Endothelial cell of umbilical vein (primary cell): ENCODE data around the gene IFITM2. TPM values are rescaled to one million over a fixed set of nuclear protein-coding genes. Genes with fewer than 3 reads are reported as not detected.

Experiments used
- BruUV-seq: library from RNA; stranded (reverse); fragments of 400-500 nt; replicated peaks from 2 replicates; lab custom pipeline; 2021; lab: Mats Ljungman, UMichigan
- CTCF ChIA-PET: fragments of 300-600, 350-600 bp; sonication (Branson Sonifier 250); formaldehyde crosslinking; loops from one replicate; lab custom pipeline; 2021; ENCODE audit warnings: antibody characterized with exemption, inconsistent platforms; lab: Charles Lee
- POLR2A ChIA-PET: fragments of 300-600, 350-600 bp; sonication (Branson Sonifier 250); formaldehyde crosslinking; loops from one replicate; lab custom pipeline; 2021; ENCODE audit warnings: antibody characterized with exemption, inconsistent platforms; lab: Charles Lee
- DNase-seq: peaks from one replicate; pipeline ENCODE4 v3.0.0-alpha.2; 2011; ENCODE audit warnings: low read depth, low spot score
- FAIRE-seq: peaks from 2 replicates; lab custom pipeline; 2011; peaks lifted over from hg19 to GRCh38; lab: Jason Lieb, UNC
- H2AFZ ChIP-seq: 2 replicates; pipeline ENCODE4 v1.6.0; 2012; ENCODE audit warnings: low read depth, low read length, control low read depth, inconsistent platforms
- H3K27ac ChIP-seq: 2 replicates; pipeline ENCODE4 v1.5.1; 2011; ENCODE audit warnings: low read depth, mild to moderate bottlenecking, control low read depth, low read length, moderate library complexity; ENCODE audit not compliant: insufficient read depth
- H3K27me3 ChIP-seq, 2 experiments: 2 replicates each; pipeline versions ENCODE4 v1.6.0 to v1.6.1; 2011; ENCODE audit warnings: low read length in 2 of 2, mixed read lengths in 1 of 2; ENCODE audit not compliant: control insufficient read depth in 2 of 2, insufficient read depth in 2 of 2
- H3K36me3 ChIP-seq, 2 experiments: 2 replicates in 1 of 2; 3 replicates in 1 of 2; pipeline ENCODE4 v1.5.1; 2011; ENCODE audit warnings: low read length in 2 of 2, mild to moderate bottlenecking in 1 of 2, moderate library complexity in 1 of 2; ENCODE audit not compliant: control insufficient read depth in 2 of 2, insufficient read depth in 2 of 2; ENCODE audit errors: extremely low read depth in 1 of 2
- H3K4me1 ChIP-seq: 3 replicates; pipeline ENCODE4 v1.5.1; 2011; ENCODE audit warnings: mild to moderate bottlenecking, low read length; ENCODE audit not compliant: control insufficient read depth, insufficient read depth; ENCODE audit errors: extremely low read depth
- H3K4me2 ChIP-seq: 2 replicates; pipeline ENCODE4 v1.6.1; 2011; ENCODE audit warnings: low read length, control low read depth, mixed read lengths; ENCODE audit not compliant: insufficient read depth
- H3K4me3 ChIP-seq, 3 experiments: fragments of 200-600 bp in 1 of 3; sonication (generic), shearing (Covaris generic) in 1 of 3; replicated peaks in 1 of 3; 2 replicates each; pipeline ENCODE4 v1.5.1; 2011 to 2016; ENCODE audit warnings: control low read depth in 3 of 3, low read length in 3 of 3, mild to moderate bottlenecking in 2 of 3, inconsistent platforms in 1 of 3, low read depth in 1 of 3, moderate library complexity in 1 of 3; ENCODE audit not compliant: insufficient read depth in 1 of 3
- H3K79me2 ChIP-seq: 2 replicates; pipeline ENCODE4 v1.6.0; 2012; ENCODE audit warnings: low read length, inconsistent platforms; ENCODE audit not compliant: control insufficient read depth, insufficient read depth
- H3K9ac ChIP-seq: replicated peaks from 2 replicates; pipeline ENCODE3; 2011; ENCODE audit warnings: low read length, control low read depth; ENCODE audit not compliant: insufficient read depth; ENCODE audit errors: extremely low read depth
- H3K9me1 ChIP-seq: replicated peaks from 3 replicates; pipeline ENCODE4 v1.6.0; 2011; ENCODE audit warnings: mild to moderate bottlenecking, low read length; ENCODE audit not compliant: control insufficient read depth, insufficient read depth; ENCODE audit errors: extremely low read depth
- H3K9me3 ChIP-seq: replicated peaks from 2 replicates; pipeline ENCODE4 v1.5.1; 2012; ENCODE audit warnings: low read length, inconsistent platforms; ENCODE audit not compliant: control insufficient read depth, insufficient read depth
- H4K20me1 ChIP-seq: replicated peaks from 2 replicates; pipeline ENCODE3; 2011; ENCODE audit warnings: mild to moderate bottlenecking, low read length; ENCODE audit not compliant: control insufficient read depth, insufficient read depth; ENCODE audit errors: extremely low read depth
- CTCF ChIP-seq, 2 donors: IDR thresholded peaks; 1 replicate in 1 of 2; 2 replicates in 1 of 2; pipeline ENCODE4 v1.5.1; 2011; ENCODE audit warnings: low read length in 2 of 2, mild to moderate bottlenecking in 2 of 2, moderate library complexity in 2 of 2, control low read depth in 1 of 2, inconsistent platforms in 1 of 2, low read depth in 1 of 2; ENCODE audit not compliant: insufficient read depth in 1 of 2; ENCODE audit errors: extremely low read depth in 1 of 2
- EZH2 ChIP-seq: IDR thresholded peaks from 2 replicates; pipeline ENCODE4 v1.6.1; 2012; ENCODE audit warnings: borderline replicate concordance, low read depth, mild to moderate bottlenecking, moderate library complexity, low read length, inconsistent platforms; ENCODE audit not compliant: severe bottlenecking
- FOS ChIP-seq: IDR thresholded peaks from 2 replicates; pipeline ENCODE4 v1.6.1; 2011; ENCODE audit warnings: mild to moderate bottlenecking, low read length, moderate library complexity, borderline replicate concordance; ENCODE audit not compliant: insufficient read depth
- GATA2 ChIP-seq: IDR thresholded peaks from 2 replicates; pipeline ENCODE4 v1.7.0; 2011; ENCODE audit warnings: low read depth, mild to moderate bottlenecking, moderate library complexity, mixed read lengths, low read length; ENCODE audit not compliant: insufficient read length, insufficient read depth
- JUN ChIP-seq: IDR thresholded peaks from 2 replicates; pipeline ENCODE4 v1.6.1; 2011; ENCODE audit warnings: borderline replicate concordance, low read depth; ENCODE audit not compliant: insufficient read length, insufficient read depth
- MYC ChIP-seq: IDR thresholded peaks from one replicate; pipeline ENCODE4 v1.6.1; 2011; ENCODE audit warnings: mild to moderate bottlenecking, low read depth, low read length
- POLR2A ChIP-seq: IDR thresholded peaks from 2 replicates; pipeline ENCODE4 v1.6.1; 2012; ENCODE audit warnings: low read depth, mild to moderate bottlenecking, control low read depth, low read length
- POLR2AphosphoS5 ChIP-seq: IDR thresholded peaks from 2 replicates; pipeline ENCODE4 v1.6.1; 2012; ENCODE audit warnings: low read depth, mild to moderate bottlenecking, control low read depth, low read length, moderate library complexity; ENCODE audit not compliant: insufficient read depth
- dilution Hi-C: fragments of 300-500 bp; cut with MboI; formaldehyde crosslinking; loops from one replicate; pipeline ENCODE4 v1.15.0; 2019; ENCODE audit warnings: low sequenced_read_pairs; ENCODE audit not compliant: extremely low pct_ligation_motif_present
- intact Hi-C: fragments of 100-400 bp; cut with micrococcal nuclease; formaldehyde crosslinking; loops from one replicate; pipeline ENCODE4 v1.10.0; 2022
- polyA plus RNA-seq, 4 experiments: library from polyadenylated mRNA; depleted of rRNA in 3 of 4; stranded (reverse) in 3 of 4; unstranded in 1 of 4; fragments of >200 nt; gene quantifications; 2 replicates each; pipeline versions ENCODE4 v1.2.1 to v1.2.3, GENCODE V29; 2011 to 2012; ENCODE audit warnings: missing spikeins in 1 of 4
- small RNA-seq: library from RNA; depleted of rRNA; stranded (forward); fragments of <200 nt; gene quantifications from one replicate; pipeline ENCODE3, GENCODE V24; 2012; ENCODE audit warnings: low replicate concordance, low read depth; ENCODE audit not compliant: insufficient read depth, insufficient read length
- total RNA-seq: library from RNA; stranded (reverse); gene quantifications from 2 replicates; pipeline ENCODE4 v1.2.3, GENCODE V29; 2021
- TF ChIP-seq, protein P1 (sequence below): IDR thresholded peaks from 2 replicates; pipeline ENCODE4 v1.6.1; 2011; ENCODE audit not compliant: insufficient read depth, insufficient read length

Gene IFITM2
- total and polyA plus RNA-seq, 2 donors (not counting 3 experiments of a cell fraction or from before 2014, with no cell fraction given), result 219 to 1,135 TPM

- H3K9me1 ChIP-seq, result no peaks in the 10 kb centered on the region
- no peak for DNase-seq
- intact Hi-C loops (loop anchor here (5.0 kb wide), 1 partner anchor 151 kb away; the partner anchor contains the start of genes BET1L and RIC8A), dilution Hi-C loops (no loop called here)
- H3K9ac ChIP-seq, result no peak overlapping the region
- H4K20me1 ChIP-seq, result no peaks in the 10 kb centered on the region
- peaks cover 8% of the 10 kb centered on the region for H3K4me1 ChIP-seq
- CTCF ChIA-PET, result interaction anchor here (0.8 to 8.9 kb wide), 3 partner anchors 52 to 107 kb away, joined by 3 to 79 read pairs (median 14); partner anchors contain the start of gene IFITM2
- no peaks in the 10 kb centered on the region for H3K36me3 ChIP-seq
- no peaks in the 10 kb centered on the region for H3K9me3 ChIP-seq
- no peaks in the 10 kb centered on the region for H3K79me2 ChIP-seq
- H3K4me3 ChIP-seq, result no peak overlapping the region
- H3K27me3 ChIP-seq, result no peaks in the 10 kb centered on the region
- no peak for TF ChIP-seq MYC
- TF ChIP-seq FOS, result no peak
- TF ChIP-seq POLR2AphosphoS5, result no peak
- TF ChIP-seq, protein P1, sequence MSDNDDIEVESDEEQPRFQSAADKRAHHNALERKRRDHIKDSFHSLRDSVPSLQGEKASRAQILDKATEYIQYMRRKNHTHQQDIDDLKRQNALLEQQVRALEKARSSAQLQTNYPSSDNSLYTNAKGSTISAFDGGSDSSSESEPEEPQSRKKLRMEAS, result no peak
- no peak for TF ChIP-seq EZH2
- no peak for TF ChIP-seq POLR2A
- no peak for TF ChIP-seq JUN
- no peak for TF ChIP-seq GATA2
- TF ChIP-seq CTCF (IDR thresholded peaks at IDR 0.05; ENCODE audit: extremely low read depth in 1 of 2, insufficient read depth in 1 of 2, low read depth in 1 of 2, low read length in 2 of 2), result no peak
- no peak overlapping the region for H3K4me2 ChIP-seq
- no peak overlapping the region for H3K27ac ChIP-seq
- no peak overlapping the region for H2AFZ ChIP-seq
- no TSS peak for BruUV-seq
- FAIRE-seq, result no peak
- POLR2A ChIA-PET, result interaction anchor here (0.6 kb wide), 1 partner anchor 149 kb away, joined by 4 read pairs; no protein-coding TSS in a partner anchor
These were observed 50.6 kb downstream of the IFITM2 start for GRCh38 chr11:358129-358800.

Small RNA genes within 50 kb of the gene (small RNA-seq; reads per million reads assigned to genes)
- gene AC136475.6, result not detected

Other genes with a start within 250 kb of the IFITM2 start
- not detected in 2 replicates for gene SCGB1C1, start 114.7 kb upstream of the IFITM2 start, total RNA-seq
- gene SCGB1C1, start 114.7 kb upstream of the IFITM2 start, polyA plus RNA-seq, result not detected in 2 replicates
- 31.0 and 35.5 TPM in 2 replicates for gene BET1L, start 100.4 kb upstream of the IFITM2 start, total RNA-seq
- gene BET1L, start 100.4 kb upstream of the IFITM2 start, polyA plus RNA-seq, result 80.0 and 90.0 TPM in 2 replicates
- 112 and 119 TPM in 2 replicates for gene RIC8A, start 100.1 kb upstream of the IFITM2 start, total RNA-seq
- 143 and 165 TPM in 2 replicates for gene RIC8A, start 100.1 kb upstream of the IFITM2 start, polyA plus RNA-seq
- 12.0 and 14.9 TPM in 2 replicates for gene SIRT3, start 71.5 kb upstream of the IFITM2 start, total RNA-seq
- gene SIRT3, start 71.5 kb upstream of the IFITM2 start, polyA plus RNA-seq, result 17.6 and 18.3 TPM in 2 replicates
- gene PSMD13, start 70.8 kb upstream of the IFITM2 start, total RNA-seq, result 168 and 179 TPM in 2 replicates
- 175 and 214 TPM in 2 replicates for gene PSMD13, start 70.8 kb upstream of the IFITM2 start, polyA plus RNA-seq
- gene NLRP6, start 29.4 kb upstream of the IFITM2 start, total RNA-seq, result not detected in 2 replicates
- not detected in 2 replicates for gene NLRP6, start 29.4 kb upstream of the IFITM2 start, polyA plus RNA-seq
- gene PGGHG, start 18.7 kb upstream of the IFITM2 start, total RNA-seq, result 42.4 and 48.1 TPM in 2 replicates
- 31.6 and 37.9 TPM in 2 replicates for gene PGGHG, start 18.7 kb upstream of the IFITM2 start, polyA plus RNA-seq
- gene IFITM5, start 8.3 kb upstream of the IFITM2 start, total RNA-seq, result not detected in 2 replicates
- gene IFITM5, start 8.3 kb upstream of the IFITM2 start, polyA plus RNA-seq, result not detected in 2 replicates
- gene IFITM1, start 6.2 kb downstream of the IFITM2 start, total RNA-seq, result 4.0 and 11.5 TPM in 2 replicates
- gene IFITM1, start 6.2 kb downstream of the IFITM2 start, polyA plus RNA-seq, result 24.6 and 34.1 TPM in 2 replicates
- gene IFITM3, start 13.0 kb downstream of the IFITM2 start, total RNA-seq, result 323 and 416 TPM in 2 replicates
- gene IFITM3, start 13.0 kb downstream of the IFITM2 start, polyA plus RNA-seq, result 950 and 1,150 TPM in 2 replicates
- 5.2 and 9.6 TPM in 2 replicates for gene B4GALNT4, start 61.7 kb downstream of the IFITM2 start, total RNA-seq
- gene B4GALNT4, start 61.7 kb downstream of the IFITM2 start, polyA plus RNA-seq, result 7.9 and 9.2 TPM in 2 replicates
- gene PKP3, start 86.4 kb downstream of the IFITM2 start, total RNA-seq, result 0.27 and 0.30 TPM in 2 replicates
- 0.33 and 0.59 TPM in 2 replicates for gene PKP3, start 86.4 kb downstream of the IFITM2 start, polyA plus RNA-seq
- 51.9 and 52.3 TPM in 2 replicates for gene SIGIRR, start 107.2 kb downstream of the IFITM2 start, total RNA-seq
- 70.9 and 104 TPM in 2 replicates for gene SIGIRR, start 107.2 kb downstream of the IFITM2 start, polyA plus RNA-seq
- gene ANO9, start 134.2 kb downstream of the IFITM2 start, total RNA-seq, result 0.12 TPM in 1 of 2 replicates, not detected in the other
- gene ANO9, start 134.2 kb downstream of the IFITM2 start, polyA plus RNA-seq, result 0.23 and 0.32 TPM in 2 replicates
- 41.4 and 44.2 TPM in 2 replicates for gene PTDSS2, start 142.5 kb downstream of the IFITM2 start, total RNA-seq
- gene PTDSS2, start 142.5 kb downstream of the IFITM2 start, polyA plus RNA-seq, result 46.8 and 60.8 TPM in 2 replicates
- 143 and 144 TPM in 2 replicates for gene RNH1, start 199.4 kb downstream of the IFITM2 start, total RNA-seq
- gene RNH1, start 199.4 kb downstream of the IFITM2 start, polyA plus RNA-seq, result 198 and 276 TPM in 2 replicates
- 103 TPM in 2 replicates for gene HRAS, start 227.8 kb downstream of the IFITM2 start, total RNA-seq
- 105 and 109 TPM in 2 replicates for gene HRAS, start 227.8 kb downstream of the IFITM2 start, polyA plus RNA-seq
- 0.55 and 0.90 TPM in 2 replicates for gene LRRC56, start 229.7 kb downstream of the IFITM2 start, total RNA-seq
- gene LRRC56, start 229.7 kb downstream of the IFITM2 start, polyA plus RNA-seq, result 0.47 and 0.64 TPM in 2 replicates